GM19463 (cell line): Measurements from ENCODE around the gene MUC5AC.

ENCODE experiments used
- ATAC-seq: cut with Tn5 transposase; IDR thresholded peaks from one replicate; pipeline ENCODE4 v1.9.1; 2021; ENCODE audit warnings: mild to moderate bottlenecking, moderate library complexity; ENCODE audit not compliant: unreplicated experiment

MUC5AC gene

GRCh38 chr11:1120532-1121330, 37.0 kb upstream of the MUC5AC start:
- no peak for ATAC-seq

GRCh38 chr11:1121331-1121812, 36.4 kb upstream of the MUC5AC start:
- ATAC-seq: no peak

DNA sequence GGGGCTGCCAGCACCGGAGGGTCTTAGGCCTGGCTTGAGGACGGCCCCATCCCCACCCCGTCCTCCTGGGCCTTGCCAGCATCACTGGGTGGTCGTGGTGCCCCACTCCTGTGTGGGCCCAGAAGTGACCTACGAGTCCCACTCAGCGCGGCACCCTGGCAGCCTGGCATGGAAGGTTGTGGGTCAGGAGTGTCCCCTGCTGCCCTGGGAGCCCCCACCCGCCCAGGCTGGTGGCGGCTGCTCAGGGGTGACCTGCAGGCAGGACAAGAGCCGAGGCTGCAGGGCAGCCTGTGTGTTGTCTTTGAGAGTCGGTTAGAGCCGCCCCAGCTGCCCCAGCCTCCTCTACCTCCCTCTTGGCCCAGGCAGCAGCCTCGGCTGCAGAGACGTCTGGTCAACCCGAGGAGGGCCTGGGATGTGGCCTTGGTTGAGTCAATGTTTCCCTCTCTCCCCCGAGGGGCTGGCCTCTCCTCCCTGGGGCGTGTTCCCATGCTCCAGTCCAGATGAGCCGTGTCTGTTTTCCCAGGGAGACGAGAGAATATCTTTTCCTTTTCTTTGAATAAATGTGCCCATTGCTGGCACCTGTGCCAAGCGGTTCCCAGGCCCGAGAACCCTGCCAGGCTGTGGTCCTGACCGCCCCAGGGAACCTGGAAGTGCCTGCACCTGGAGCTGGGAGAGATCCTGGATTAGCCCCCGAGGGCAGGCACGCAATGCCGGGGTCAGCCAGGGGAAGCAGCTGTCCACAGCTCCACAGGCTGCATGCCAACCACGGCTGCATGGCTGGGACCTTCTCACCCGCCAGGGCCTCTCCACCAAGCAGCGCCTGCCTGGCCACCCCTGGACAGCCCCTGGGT, 35.7 kb upstream of the MUC5AC start:
- ATAC-seq: no peak

DNA sequence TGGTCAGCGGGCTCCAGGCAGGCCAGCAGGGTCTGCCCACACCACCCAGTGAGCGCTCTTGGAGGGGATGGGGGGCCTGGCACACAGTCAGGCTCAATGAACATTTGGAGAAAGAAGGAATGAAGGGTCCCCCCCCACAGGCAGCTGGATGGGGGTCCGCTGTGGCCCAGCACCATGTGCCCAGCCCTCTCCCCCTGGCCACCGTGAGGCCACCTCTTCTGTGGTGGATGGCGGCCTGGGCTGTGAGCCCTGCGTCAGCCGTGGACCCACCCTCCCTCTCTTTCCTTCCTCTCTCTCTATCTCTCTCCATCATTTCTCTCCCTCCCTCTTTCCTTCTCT, 35.1 kb upstream of the MUC5AC start:
- ATAC-seq: no peak

GRCh38 chr11:1123970-1124369, 33.8 kb upstream of the MUC5AC start:
- ATAC-seq: no peak

GRCh38 chr11:1125803-1126202, 31.9 kb upstream of the MUC5AC start:
- no peak for ATAC-seq

- ATAC-seq: no peak
Observed at GRCh38 chr11:1126491-1126926, 31.2 kb upstream of the MUC5AC start.

DNA sequence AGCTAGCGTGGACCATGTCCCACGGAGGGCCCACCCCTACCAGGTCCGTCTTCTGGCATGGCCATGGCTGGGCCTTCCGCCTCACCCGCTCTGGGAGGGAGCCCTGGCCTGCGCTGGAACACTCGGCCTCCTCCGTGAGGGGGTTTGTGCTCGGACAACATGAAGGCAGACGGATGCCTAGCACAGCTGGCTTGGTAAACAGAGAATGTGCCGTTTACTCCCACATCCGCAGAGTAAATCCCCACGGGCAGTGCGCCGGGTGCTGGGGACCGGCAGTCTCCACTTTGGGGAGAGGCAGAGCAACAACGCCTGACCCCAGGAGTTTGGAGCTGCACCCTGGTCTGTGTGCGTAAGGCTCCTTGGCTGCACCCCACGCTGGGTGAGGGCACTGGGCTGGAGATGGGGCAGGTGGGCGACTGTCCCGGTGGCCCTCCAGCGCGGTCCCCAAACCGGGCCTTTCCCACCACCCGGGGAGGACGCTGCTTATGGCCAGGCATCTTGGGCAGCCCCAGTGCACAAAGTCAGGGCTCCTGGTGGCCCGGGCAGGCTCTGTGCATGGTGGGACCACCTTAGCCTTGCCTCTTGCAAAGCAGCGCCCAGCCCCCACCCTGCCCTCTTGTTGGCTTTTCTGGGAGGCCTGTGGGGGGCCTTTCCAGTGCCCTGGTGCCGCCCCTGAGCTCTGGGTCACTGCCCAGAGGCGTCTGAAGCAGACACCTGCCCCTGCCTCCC, 30.7 kb upstream of the MUC5AC start:
- no peak for ATAC-seq

GRCh38 chr11:1127664-1128162, 30.0 kb upstream of the MUC5AC start:
- no peak for ATAC-seq

- ATAC-seq: no peak
Observed at GRCh38 chr11:1128311-1129142, 29.2 kb upstream of the MUC5AC start.

DNA sequence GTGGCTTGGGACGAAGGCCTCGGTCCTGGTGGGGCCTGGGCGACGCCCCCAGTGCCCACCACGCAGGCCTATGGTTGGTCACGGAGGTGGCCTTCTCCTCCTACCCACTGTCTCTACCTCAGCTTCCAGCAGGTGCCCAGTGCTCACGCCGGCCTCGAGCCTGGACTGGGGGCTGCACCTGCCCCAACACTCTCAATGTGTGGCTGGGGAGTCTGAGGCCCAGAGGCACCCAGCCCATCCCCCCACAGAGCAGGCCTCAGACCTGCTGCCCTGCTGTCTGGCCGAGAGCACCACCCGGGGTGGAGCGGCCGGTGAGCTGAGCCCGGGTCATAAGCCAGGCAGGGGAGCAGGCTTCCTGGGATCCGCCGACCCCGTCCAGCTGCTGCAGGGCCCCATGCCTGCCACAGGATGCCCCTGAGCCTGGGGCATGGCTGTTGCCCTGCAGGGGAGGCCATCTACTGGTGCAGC, 28.6 kb upstream of the MUC5AC start:
- ATAC-seq: no peak

DNA sequence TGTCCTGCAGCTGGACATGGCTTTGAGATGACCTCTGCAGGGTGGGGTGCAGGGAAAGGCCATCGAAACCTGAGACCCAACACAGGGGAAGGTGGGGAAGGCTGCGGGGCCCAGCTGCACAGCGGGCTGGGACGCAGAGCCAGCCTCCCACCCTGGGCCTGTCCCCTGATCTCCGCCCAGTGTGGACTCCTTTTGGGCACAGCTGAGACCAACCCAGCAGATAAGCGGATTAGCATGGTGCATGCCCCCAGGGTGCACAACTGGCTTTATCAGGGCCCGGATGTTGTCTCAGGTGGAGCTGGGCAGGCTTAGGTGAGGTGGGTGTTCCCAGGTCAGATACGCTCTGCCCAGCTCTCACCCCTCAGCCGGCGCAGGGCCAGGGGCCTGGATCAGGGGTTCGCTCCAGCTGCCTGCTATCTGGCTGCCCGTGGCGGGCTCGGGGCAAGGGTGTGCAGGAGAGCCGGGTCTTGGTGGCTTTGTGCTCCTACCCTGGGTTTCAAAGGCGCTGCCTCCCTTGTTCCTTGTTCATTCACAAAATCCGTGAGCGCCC, 28.1 kb upstream of the MUC5AC start:
- ATAC-seq: no peak

DNA sequence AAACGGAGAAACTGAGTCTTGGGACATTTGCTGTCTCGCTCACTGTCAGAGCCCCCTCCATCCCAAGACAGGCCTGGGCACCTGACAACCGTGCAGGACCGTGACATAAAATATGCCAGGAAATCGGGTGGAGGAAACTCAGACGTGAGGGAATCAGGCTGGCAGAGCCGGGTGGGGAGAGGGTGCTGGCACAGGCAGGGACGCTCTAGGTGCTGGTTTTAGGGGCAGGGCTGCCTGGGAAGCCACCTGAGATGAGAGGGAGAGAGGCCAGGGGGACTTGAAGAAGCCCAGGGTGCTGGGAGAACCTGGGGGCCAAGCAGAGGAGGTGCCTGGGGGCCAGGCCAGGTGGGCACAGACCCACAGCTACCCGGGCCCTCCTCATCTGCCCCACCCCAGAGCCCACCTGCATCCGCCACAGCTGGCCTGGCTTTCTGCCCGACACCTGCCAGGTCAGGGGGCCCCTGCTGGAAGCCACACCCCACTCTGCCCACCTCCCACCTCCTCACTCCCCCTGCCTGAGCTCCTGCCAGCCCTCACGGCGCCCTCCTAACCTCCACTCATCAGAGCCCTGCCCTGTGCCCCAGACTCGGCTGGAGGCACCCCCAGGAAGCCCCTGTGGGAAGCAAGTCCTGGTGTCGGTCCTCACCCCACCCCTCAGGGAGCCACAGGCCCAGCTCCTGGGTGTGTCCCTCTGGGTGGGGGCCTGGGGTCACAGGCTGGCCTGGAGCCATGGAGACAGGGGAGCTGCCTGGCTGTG, 27.3 kb upstream of the MUC5AC start:
- no peak for ATAC-seq

DNA sequence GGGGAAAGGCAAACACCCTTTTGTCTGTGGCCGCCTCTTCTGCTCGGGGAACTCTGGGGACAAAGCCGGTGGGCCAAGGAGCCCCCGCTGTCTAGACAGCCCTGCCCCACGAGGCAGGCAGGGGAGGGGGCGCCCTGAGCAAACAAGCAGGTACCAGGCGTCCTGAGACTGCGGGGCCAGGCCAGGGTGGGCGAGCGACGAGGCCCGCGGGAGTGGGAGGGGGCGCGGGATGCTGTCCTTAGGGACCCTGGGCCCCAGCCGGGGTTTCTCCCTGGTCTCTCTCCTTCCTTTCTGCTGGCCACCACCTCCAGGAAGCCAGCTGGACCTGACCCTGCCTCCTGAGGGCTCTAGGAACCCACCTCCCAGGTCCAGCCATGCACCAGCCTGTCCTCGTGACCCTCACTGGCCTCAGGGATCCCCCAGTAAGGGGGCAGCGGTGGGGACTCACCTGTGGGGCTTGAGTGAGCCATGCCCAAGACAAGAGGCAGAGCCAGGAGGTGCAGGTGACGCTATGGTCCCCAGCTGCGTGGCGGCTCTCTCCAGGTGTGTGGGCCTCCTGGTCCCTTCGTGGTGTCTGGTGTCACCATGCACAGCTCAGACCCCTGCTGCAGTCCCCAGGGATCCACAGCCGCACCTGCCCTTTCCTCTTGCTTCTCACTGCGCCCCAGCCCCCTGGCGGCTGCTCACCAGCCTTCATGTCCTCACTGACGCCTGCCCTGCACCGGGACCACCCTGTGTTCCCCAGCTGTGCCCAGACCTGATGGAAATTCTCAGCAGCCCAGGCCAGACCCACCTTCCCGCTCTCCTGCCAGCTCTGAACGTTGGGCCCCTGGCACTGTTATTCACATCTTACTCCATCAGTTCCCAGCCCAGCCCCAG, 26.5 kb upstream of the MUC5AC start:
- no peak for ATAC-seq

- no peak for ATAC-seq
Observed at GRCh38 chr11:1134848-1135445, 22.8 kb upstream of the MUC5AC start.

DNA sequence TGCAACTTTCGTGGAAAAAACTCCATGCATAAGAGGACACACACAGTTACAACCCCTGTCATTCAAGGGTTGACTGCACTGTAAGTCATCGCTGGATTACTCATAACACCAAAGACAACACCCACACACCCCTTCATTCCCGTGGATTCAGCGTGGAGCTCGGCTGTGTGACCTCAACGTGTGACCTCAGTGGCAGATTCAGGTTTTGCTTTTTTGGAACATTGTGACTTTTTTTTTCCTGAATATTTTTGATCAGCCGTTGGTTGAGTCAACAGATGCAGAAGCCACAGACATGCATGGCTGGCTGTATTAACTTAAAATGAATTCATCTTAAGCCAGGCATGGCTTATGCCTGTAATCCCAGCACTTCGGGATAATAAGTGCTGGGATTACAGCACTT, 19.7 kb upstream of the MUC5AC start:
- no peak for ATAC-seq

GRCh38 chr11:1139441-1140083, 18.2 kb upstream of the MUC5AC start:
- no peak for ATAC-seq
